HPDE6-E6E7 (cell line): ENCODE results near the gene ASAP2.

Source experiments
- DNase-seq: peaks from one replicate; pipeline ENCODE4 v3.0.0; 2011; ENCODE audit warnings: missing footprints; ENCODE audit errors: extremely low spot score

Gene ASAP2

DNA sequence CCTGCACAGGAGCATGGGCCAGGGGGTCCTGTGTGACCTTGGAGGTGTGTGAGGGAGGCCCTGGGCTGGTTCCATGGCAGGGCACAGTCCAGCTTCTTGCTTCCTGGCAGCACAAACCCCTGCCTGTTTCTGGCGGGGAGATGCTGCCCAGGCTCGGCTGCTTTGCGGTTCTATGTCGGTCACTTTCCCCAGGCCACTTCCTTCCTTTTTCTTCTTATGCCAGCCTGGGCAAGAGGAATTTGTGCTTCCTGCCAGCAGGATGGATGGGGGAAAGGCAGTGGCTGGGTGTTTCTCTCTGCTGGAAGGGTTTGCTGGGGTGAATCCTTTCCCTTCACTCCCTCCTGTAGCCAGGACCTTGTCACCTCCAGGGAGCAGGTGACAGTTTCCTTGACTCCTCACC is 24.3 kb downstream of the ASAP2 start:
- DNase-seq = no peak

DNA sequence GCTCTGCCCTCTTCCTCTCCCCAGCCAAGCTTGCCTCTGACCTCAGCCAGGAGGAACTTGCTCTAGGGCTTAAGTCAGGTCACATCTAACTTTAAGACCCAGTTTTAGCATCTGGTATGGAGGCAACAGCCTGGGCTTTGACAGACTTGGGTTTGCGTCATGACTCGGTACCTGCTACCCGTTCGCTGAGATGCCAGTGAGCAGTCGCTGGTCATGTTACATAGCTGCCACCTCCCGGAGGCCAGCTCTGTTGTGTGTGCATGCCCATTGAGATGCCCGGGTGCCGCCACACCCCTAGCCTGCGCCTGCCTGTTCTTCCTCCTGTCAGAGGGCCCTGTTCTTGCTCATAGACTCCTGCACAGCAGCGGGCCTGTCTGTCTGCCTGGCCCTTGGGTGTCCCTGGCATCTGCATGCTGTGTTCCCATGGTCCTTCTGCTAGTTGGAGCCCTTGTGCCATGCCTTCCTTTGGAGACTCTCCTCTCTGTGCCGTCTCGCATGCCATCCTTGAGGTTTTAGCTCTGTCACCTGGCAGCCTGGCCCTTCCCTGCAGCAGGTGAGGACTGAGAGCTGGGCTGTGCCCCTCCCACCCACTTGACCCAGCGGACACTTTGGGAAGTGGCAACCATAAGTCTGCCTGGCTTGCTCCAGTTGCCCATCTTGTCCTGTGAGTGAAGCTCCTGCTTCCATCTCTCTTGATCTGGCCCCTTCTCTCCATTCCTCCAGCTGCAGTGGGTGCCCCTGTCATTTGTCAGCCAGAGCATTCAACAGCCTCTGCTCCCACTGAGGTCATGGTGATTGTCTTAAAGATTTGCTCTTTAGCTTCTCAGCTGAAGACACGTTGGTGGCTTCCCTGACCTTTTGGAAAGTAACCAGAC is 24.9 kb downstream of the ASAP2 start:
- DNase-seq = no peak

DNA sequence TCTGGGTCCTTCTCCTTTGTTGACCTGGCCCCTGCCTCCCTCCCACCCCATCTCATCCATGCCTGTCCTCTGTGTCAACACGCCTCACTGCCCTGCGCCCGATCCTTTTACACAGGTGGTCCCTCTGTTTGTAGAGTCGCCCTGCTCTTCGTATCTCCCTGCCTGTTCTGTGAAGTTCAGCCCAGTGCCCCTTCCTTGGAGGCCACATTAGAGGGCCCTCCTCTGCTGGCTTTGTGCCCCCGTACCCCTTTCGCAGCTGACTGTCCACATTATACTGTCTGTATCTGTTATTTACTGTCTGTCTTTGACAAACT is 25.5 kb downstream of the ASAP2 start:
- DNase-seq = no peak

DNA sequence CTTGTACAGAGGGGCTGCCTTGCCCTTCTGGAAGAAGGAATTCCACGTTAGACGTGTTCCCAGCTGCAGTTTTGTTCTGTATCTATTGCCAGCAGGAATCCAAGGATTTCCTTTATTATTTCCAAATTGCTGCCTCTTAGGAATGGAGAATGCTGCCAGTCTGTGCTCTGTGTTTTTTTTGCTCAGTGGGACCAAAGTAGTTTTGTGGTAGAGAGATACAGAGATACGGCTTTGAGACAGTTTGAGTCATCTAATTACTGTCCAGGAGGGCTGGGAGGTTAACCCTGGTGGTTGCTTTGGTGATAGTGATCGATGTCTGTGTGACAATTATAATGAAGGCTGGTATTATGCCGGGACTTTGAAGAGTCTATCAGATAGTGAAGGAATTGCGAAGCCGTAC is 26.3 kb downstream of the ASAP2 start:
- DNase-seq = no peak

DNA sequence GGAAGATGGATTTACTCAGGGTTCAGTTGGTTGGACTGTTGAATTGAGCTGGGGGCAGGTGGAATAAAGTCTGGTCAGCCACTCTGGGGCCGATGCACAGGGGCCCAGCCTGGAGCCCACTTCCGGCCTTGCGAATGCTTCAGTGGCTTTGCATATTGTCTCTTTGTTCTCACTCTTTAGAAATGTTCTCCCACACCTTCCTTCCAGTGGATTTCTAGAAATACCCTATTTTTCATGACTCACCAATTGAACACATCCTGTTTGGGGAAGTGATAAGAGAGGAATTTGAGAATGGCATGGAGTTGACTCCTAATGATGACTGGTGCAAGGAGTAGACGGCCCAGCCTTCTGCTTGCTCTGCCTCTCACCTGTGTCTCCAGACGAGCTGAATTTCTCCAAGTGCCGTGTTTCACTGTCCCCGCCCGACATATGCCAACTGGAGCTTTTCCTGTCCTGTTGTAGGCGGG is 28.1 kb downstream of the ASAP2 start:
- peak; percentile 86 for DNase-seq

DNA sequence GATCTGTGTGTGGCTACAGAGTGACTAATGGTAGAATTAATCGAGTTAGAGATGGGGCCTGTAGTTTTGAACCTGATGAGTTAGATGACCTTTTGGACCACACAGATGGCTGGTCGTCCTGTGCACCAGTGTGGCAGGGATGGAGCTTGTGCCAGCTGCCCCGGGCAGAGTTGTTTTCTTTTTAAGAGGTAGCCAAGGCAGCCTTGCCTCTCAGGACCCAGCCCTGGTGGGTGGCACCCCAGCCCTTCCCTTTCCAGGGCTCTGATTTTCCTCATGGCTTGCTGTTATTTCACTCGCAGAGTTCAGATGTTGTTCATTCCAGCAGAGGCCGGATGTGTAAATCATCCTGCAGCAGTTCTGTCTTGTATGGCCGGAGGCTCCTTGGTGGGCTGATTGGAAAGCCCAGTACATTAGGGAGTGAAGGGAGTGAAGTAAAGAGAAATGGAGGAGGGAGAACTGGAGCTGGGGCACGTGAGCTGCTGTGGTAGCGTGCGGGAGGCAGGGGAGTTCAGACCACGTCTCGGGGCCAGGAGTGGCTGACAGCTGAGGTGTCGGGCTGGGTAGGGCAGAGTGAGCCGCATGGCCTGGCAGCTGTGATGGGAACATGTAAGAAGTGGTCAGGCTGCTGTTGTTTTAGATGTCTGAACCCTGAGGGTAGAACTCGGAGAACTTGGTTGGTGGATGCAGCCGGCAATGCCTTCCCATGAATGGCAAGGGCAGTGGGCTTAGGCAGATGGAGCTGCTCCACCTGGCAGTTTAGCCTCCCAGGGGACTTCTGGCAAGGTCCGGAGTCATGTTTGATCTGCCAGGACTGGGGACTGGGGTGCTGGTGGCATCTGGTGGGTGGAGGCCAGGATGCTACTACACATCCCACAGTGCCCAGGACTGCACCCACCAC is 28.8 kb downstream of the ASAP2 start:
- no peak for DNase-seq

DNA sequence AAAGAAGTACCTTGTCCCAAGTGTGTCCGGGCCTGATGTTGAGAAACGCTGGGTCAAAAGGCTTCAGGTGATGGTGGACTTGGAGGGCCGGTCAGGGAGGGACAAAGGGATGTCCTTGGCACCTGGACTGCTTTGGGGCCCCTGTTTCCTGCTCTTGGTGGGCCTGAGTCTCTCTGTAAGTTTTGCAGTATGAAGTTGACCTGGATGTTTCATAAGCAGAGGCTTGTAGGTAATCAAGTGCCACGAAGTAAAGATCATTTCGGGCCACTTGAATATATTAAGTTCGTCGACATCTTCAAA is 29.4 kb downstream of the ASAP2 start:
- no peak for DNase-seq

DNA sequence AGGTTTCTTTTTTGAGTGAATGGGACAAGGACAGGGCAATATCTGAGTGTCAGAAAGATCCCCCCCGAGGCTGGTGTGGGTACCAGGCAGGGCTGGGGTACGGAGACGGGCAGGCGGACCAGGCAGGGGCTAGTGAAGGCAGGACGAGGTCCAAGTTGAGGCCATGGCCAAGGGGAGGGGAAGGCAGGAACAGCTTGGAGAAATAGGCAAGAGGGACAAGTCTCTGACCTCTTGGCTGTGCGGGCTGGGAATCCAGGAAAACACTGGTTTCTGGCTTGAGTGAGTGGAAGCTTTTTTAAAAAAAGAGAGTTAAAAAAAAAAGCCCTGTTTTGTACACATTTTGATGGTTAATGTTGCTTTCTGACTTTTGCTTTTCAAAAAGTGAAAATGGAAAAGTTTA is 30.3 kb downstream of the ASAP2 start:
- no peak for DNase-seq

DNA sequence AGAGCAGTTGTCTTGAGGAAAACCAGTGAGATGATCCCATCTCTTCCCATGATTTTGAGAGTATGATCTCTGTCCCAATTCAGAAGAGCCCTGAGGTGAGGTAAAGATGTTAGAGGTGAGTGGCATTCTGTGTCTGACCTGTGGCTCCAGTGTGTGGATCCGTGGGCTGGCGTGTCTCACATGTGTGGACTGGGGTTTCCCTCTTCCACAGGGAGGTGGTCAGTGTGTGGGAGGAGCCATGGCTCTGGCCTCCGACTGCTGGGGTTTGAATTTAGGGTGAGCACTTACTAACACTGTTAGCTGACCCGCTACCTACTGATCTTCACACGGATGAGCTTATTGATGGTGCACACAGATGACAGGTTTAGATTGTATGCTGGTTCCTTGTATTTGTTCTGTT is 31.2 kb downstream of the ASAP2 start:
- no peak for DNase-seq

DNA sequence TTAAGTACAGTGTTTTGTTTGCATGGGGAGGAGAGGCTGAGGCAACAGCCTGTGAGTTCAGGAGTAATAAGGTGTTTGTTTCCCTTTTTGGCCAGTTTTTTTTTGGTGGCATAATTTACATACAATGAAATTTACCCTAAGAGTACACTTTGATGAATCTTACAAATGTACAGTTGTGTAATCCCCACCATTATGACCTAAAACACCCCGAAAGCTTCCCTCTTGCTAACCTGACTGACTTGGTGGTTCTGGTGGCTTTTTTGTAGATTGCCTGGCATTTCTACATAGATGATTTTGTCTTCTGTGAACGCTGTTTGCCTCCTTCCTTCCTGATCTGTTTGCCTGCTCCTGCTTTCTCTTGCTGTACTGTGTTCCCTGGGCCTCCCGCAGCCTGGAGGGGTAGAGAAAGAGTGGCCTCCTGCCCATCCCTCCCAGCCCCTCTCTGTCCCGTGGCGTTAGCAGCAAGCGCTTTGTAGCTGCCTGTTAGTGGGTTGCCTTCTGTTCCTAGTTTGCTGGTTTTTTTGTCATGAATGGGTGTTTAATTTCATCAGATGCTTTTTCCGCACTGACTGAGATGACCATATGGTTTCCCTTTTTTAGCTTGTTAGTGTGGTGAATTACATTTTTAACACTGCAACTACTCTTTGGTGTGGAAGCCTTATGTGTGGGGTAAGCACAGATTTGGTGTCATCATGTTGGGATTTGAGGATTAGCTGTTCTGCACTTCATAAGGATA is 32.1 kb downstream of the ASAP2 start:
- no peak for DNase-seq

DNA sequence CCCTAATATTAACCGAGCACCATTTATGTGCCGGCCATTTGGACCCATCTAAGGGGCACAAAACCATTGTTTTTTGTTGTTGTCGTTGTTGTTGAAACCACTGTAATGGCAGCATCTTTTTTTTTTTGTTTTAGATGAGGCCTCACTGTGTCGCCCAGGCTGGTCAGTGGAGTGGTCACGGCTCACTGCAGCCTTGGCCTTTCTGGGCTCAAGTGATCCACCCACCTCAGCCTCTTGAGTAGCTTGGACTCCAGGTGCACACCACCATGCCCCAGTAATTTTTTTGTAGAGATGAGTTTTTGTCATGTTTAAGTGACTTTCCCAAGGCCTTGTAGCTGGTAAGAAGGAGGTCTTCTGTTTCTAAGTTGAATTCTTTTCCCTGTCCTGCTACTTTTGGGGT is 33.0 kb downstream of the ASAP2 start:
- DNase-seq = no peak

DNA sequence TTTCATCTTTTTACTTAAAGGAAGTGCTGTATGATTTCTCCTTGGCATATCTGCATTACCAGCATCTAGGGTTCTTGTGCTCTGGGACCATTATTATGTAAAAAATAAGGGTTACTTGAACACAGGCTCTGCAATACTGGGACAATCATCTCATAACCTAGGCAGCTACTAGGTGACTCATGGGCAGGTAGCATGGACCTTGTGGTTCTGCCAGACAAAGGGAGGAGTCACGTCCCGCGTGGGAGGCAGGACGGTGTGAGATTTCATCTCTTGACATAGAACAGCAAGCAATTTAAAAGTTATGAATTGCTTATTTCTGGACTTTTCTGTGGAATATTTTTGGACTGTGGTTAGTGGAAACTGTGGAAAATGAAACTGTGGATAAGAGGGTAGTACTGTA is 34.1 kb downstream of the ASAP2 start:
- peak; percentile 49 for DNase-seq

DNA sequence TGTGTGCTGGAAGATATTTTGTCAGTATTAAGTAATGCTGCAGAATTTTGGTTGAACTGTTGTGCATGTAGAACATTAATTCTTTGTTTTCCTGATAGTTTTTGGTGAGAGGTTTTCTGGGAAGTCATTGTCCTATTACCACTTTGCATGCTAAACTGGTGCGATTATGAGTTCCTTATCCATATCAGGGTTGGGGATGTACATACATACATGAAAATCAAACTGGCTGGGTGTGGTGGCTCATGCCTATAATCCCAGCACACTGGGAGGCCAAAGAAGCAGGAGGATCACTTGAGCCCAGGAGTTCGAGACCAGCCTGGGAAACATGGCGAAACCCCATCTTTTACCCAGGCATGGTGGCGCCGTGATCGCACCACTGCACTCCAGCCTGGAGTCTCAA is 34.6 kb downstream of the ASAP2 start:
- no peak for DNase-seq

DNA sequence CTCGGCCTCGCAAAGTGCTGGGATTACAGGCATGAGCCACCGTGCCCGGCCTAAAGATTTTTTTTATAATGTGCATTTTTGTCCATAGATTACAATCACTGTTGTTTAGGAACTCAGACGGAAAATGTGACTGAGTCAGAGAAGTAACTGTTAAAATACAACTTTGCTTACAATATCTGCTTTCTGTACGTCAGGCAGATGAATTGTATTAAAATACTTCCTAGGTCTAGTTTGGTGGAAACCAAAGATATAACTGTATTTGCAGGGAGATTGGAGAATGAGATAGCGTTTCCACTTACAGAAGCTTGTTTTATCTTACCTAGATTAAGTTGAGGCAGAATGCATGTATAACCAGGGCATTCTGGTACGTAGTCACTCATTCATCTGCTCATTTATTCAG is 36.7 kb downstream of the ASAP2 start:
- DNase-seq = no peak

DNA sequence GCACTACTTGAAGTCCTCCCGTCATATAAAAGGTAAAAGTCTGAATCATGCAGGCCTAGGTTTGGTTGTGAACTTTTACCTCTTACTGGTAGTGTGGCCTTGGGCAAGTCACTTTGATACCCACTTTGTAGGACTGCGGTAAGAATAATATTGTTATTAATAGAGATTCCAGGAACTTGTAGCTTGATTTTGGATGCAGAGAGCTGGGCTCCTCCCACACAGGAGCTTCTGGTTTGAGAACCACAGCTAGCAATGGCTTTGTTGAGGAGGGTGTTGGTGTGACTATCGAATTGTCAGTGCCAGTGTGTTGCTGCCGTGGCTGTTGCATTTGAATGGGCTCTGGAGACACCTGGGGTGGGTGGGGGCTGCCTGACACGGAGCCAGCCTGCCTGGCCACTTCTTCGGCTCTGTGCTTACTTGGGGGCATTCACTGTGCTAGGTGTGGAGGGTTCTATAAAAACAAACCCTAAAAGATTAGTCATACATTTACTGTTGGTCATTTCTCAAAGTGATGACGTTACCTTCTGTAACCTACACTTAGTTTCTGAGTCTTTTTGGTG is 38.5 kb downstream of the ASAP2 start:
- no peak for DNase-seq

DNA sequence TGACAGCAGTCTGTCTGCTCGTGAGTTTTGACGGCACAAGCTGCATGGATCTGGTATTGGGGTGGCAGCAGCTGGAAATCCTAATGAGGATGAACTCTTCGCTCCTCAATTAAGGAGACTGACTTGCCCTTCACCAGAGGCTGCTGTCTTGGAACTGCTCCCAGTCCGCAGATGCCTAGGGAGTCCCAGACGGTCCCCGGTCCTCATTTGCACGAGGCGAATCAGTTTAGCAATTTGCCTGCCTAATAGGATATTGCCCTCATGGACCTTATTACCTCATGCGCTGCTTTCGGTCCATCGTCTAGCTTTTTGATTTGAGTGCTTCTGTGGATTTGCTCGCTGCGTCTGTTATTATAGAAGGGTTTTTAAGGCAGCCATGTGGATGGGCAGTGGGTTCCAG is 40.6 kb downstream of the ASAP2 start:
- no peak for DNase-seq

DNA sequence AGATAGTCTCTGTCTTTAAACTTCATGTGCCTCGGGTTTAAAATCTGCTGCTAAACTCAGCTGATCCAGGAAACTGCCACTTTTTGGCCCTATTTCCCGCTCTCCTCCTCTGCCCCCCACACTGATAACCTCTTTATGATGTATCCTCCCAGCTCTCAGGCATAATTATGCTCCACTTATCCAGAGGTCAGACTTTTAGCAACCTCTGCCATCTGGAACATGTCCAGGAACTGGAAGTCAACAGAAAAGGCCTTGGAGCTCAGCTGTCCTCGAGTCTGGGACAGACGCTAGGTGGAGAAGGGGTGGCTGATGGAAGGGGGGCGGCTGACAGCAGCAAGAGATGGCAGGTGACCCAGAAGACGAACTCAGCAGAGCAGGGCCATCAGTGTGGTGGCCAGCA is 41.2 kb downstream of the ASAP2 start:
- DNase-seq = no peak

DNA sequence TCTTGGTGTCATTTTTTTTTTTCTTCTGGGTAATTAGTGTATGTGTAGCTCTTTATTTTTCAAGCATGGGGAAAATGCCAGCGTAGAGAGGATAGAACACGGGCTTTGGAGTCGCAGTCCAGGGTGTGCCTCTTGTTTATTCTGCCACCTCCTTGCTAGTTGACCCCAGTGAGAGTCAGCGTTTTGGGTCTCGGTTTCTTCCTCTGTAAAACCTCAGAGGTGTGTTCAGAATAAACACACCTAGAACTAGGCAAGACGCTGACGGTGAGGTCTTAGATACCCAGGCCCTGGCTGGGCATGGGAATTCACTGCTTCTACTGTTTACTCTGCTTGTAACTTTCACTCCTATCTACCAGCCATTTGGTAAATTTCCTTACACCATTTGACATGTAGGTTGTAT is 41.8 kb downstream of the ASAP2 start:
- no peak for DNase-seq

DNA sequence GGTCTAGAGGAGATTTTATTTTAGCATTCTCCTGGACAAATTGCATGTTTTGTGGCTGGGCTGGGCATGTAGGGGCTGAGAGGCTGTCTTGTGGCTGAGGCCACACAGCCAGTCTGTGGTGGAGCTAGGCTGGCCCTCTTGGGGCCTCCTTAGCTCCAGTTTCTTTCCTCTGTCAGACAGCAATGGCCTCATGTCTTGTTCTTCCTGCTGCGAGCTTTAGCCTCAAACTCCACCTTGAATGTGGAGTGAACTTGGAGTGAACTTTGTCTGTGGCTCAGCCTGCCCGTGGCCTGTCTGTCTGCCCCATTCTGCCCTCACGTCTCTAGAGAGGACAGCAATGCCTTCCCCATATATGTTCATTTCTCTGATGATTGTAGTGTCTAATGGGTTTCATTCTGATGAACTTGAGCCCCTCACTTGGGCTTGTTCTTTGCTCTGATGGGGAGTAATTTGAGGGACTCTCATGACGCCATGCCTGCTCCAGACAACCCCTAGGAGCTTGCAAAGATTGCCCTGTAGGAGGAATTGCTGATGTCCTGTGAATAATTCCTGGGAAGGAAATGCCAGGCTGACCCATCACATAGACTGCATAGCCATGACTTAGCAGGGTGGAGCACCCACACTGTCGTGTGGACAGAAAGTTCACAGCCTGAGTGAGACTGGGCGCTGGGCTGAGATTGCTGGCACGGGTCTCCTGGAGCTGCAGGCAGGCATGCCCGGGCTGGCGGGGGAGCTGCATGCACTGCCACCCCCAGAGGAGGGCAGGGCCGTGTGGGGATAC is 42.6 kb downstream of the ASAP2 start:
- peak; percentile 47 for DNase-seq

DNA sequence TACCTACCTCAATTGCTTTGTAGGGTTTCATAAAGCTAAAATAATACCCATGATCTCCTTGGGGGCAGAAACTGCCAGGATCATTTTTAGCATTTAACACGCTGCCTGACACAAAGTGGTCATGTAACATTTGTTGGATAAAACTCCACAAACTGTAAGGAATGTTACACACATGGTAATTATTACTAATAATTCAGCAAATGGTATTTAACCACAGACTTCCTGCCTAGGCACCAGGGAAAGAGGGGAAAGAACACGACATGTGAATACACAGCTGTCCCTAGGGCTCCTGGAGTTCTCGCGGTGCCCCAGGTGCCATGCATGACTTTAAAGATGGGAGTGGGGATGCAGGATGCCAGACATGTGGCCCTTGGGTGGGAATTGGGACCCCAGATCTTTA is 43.5 kb downstream of the ASAP2 start:
- no peak for DNase-seq

DNA sequence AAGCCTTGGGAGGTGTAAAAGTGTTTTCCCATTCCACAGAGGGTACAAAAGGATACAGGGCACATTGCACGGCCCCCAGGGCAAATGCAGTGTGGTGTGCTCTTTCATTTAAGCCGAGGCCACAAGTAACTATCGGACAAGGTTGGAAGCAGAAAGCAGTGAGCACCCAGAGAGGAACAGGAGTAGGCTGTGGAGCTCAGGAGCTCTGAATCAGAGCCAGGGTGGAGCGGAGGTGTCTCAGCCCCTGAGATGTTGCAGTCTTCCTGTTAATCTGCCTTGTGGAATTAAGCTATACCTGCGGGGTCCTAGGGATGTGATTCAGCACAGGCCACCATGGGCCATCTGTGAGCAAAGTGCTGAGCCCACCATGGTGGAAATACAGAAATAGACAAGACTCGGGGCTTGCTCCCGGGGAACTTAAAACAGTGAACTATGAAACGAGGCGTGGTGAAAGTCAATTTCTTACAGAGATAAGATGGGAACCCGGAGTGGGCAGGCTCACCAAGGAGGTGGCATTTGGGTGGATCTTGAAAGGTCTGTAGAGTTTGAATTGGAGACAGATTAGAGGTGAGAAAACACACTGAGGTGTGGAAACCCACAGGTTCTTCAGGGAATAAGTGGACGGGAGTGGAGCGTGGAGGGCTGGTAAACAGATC is 44.0 kb downstream of the ASAP2 start:
- no peak for DNase-seq
